OCI-LY1 (cell line): ENCODE measurements around the gene FPR3.

ENCODE experiments used
- EZH2 ChIP-seq: fragments of 200-600 bp; sonication (generic), shearing (Covaris generic); IDR thresholded peaks from 2 replicates; pipeline ENCODE4 v1.8.0; 2017; ENCODE audit warnings: borderline replicate concordance, mixed run types, mild to moderate bottlenecking, antibody characterized with exemption, low read length, moderate library complexity, mixed read lengths
- TF ChIP-seq, protein P1 (sequence below): fragments of 200-600 bp; sonication (generic), shearing (Covaris generic); IDR thresholded peaks from 2 replicates; pipeline ENCODE4 v1.5.1; 2017; ENCODE audit warnings: mild to moderate bottlenecking, antibody characterized with exemption, low read length, moderate library complexity, mixed read lengths

DNA sequence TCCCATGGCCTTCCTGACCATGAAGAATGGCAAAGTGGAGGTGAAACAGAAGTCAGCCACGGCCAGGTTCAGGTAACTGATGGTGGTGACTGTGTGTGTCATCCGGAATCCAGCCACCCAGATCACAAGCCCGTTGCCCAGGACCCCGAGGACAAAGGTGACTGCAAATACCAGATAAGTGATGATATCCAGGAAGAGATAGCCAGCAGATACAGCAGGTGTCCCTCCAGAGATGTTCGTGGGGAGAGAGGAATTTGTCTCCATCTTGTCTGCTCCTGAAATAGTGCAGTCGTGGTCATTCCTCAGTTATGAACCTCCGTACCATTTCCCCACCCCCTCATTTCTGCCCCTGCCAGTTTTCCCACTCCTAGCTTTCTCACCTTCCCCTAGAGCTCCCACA, 48.2 kb upstream of the FPR3 start:
- TF ChIP-seq, protein P1, sequence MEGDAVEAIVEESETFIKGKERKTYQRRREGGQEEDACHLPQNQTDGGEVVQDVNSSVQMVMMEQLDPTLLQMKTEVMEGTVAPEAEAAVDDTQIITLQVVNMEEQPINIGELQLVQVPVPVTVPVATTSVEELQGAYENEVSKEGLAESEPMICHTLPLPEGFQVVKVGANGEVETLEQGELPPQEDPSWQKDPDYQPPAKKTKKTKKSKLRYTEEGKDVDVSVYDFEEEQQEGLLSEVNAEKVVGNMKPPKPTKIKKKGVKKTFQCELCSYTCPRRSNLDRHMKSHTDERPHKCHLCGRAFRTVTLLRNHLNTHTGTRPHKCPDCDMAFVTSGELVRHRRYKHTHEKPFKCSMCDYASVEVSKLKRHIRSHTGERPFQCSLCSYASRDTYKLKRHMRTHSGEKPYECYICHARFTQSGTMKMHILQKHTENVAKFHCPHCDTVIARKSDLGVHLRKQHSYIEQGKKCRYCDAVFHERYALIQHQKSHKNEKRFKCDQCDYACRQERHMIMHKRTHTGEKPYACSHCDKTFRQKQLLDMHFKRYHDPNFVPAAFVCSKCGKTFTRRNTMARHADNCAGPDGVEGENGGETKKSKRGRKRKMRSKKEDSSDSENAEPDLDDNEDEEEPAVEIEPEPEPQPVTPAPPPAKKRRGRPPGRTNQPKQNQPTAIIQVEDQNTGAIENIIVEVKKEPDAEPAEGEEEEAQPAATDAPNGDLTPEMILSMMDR: no peak
- no peak for TF ChIP-seq EZH2
